Measurements from ENCODE around the gene SGK2. TPM values are rescaled to one million over a fixed set of nuclear protein-coding genes. Genes with fewer than 3 reads are reported as not detected.

SGK2 gene
- total RNA-seq, 1 experiment from 2014 or later: 0.90 TPM

GRCh38 chr20:43543138-43543537, 15.7 kb upstream of the SGK2 start:
- POLR2A ChIA-PET: no interaction called here
- no peak for ATAC-seq

GRCh38 chr20:43544501-43544900, 14.3 kb upstream of the SGK2 start:
- intact Hi-C loops (cut with micrococcal nuclease; ENCODE audit: unreplicated experiment): loop anchor here (10.0 kb wide), 1 partner anchor 150 kb away; no protein-coding TSS in a partner anchor
- POLR2A ChIA-PET: no interaction called here
- DNase-seq (ENCODE audit: low read depth, low spot score) (no peak), ATAC-seq (no peak)
- no peak overlapping the region for H3K27ac ChIP-seq (ENCODE audit: low read length)
- no peaks in the 10 kb centered on the region for H3K27me3 ChIP-seq (ENCODE audit: control insufficient read depth, insufficient read depth, low read length)
- BruUV-seq (replicated peaks): no TSS peak
- in situ Hi-C loops (cut with HindIII; ENCODE audit: low pct_unique_long_range_greater_than_20kb, low sequenced_read_pairs): no loop called here
- H3K36me3 ChIP-seq (ENCODE audit: control insufficient read depth, insufficient read depth, low read length): no peaks in the 10 kb centered on the region
- H3K4me1 ChIP-seq (ENCODE audit: control insufficient read depth, insufficient read depth, low read length): no peaks in the 10 kb centered on the region
- CTCF ChIA-PET: no interaction called here
- H3K9me3 ChIP-seq (ENCODE audit: control insufficient read depth, insufficient read depth, low read depth, low read length): no peaks in the 10 kb centered on the region
- TF ChIP-seq CTCF (IDR thresholded peaks at IDR 0.05): no peak
- TF ChIP-seq REST (IDR thresholded peaks at IDR 0.05; ENCODE audit: insufficient read depth in 1 of 2, low read depth in 2 of 2, low read length in 1 of 2): no peak
- TF ChIP-seq SIN3A (IDR thresholded peaks at IDR 0.05; ENCODE audit: borderline replicate concordance, insufficient read depth, low read depth, low read length): no peak
- TF ChIP-seq TCF7L2 (IDR thresholded peaks at IDR 0.05; ENCODE audit: low read depth, low read length): no peak
- TF ChIP-seq POLR2AphosphoS5 (IDR thresholded peaks at IDR 0.05; ENCODE audit: low read depth, low read length): no peak
- H3K4me3 ChIP-seq (ENCODE audit: low read depth in 2 of 2, low read length in 2 of 2): no peak overlapping the region

More at GRCh38 chr20:43543138-43543537, 15.7 kb upstream of the SGK2 start:
- H3K4me3 ChIP-seq (ENCODE audit: low read depth in 2 of 2, low read length in 2 of 2): no peak overlapping the region
- no peaks in the 10 kb centered on the region for H3K36me3 ChIP-seq (ENCODE audit: control insufficient read depth, insufficient read depth, low read length)
- no peaks in the 10 kb centered on the region for H3K4me1 ChIP-seq (ENCODE audit: control insufficient read depth, insufficient read depth, low read length)
- intact Hi-C loops (cut with micrococcal nuclease; ENCODE audit: unreplicated experiment) (loop anchor here (10.0 kb wide), 1 partner anchor 152 kb away; no protein-coding TSS in a partner anchor), in situ Hi-C loops (cut with HindIII; ENCODE audit: low pct_unique_long_range_greater_than_20kb, low sequenced_read_pairs) (no loop called here)
- no peak for TF ChIP-seq SIN3A (IDR thresholded peaks at IDR 0.05; ENCODE audit: borderline replicate concordance, insufficient read depth, low read depth, low read length)
- no peak for TF ChIP-seq TCF7L2 (IDR thresholded peaks at IDR 0.05; ENCODE audit: low read depth, low read length)
- no peak for TF ChIP-seq CTCF (IDR thresholded peaks at IDR 0.05)
- no peak for TF ChIP-seq POLR2AphosphoS5 (IDR thresholded peaks at IDR 0.05; ENCODE audit: low read depth, low read length)
- TF ChIP-seq REST (IDR thresholded peaks at IDR 0.05; ENCODE audit: insufficient read depth in 1 of 2, low read depth in 2 of 2, low read length in 1 of 2): no peak
- no peaks in the 10 kb centered on the region for H3K9me3 ChIP-seq (ENCODE audit: control insufficient read depth, insufficient read depth, low read depth, low read length)
- no peak for DNase-seq (ENCODE audit: low read depth, low spot score)
- CTCF ChIA-PET: no interaction called here
- BruUV-seq (replicated peaks): no TSS peak
- no peak overlapping the region for H3K27ac ChIP-seq (ENCODE audit: low read length)
- H3K27me3 ChIP-seq (ENCODE audit: control insufficient read depth, insufficient read depth, low read length): no peaks in the 10 kb centered on the region
